Adrenal gland (tissue), 12 donors: ENCODE data around the gene FADS3. TPM values are rescaled to one million over a fixed set of nuclear protein-coding genes. Genes with fewer than 3 reads are reported as not detected.

Experiments
- DNase-seq, 7 donors: peaks; one replicate each; pipeline ENCODE4 v3.0.0-alpha.2; 2019 to 2020
- H3K27ac ChIP-seq, 5 donors: fragments of 200-600 bp; sonication (generic) in 4 of 5; 1 replicate in 3 of 5; 2 replicates in 2 of 5; pipeline versions ENCODE4 v1.5.1 to v1.8.0; 2016 to 2020; ENCODE audit warnings: mild to moderate bottlenecking in 1 of 5
- H3K27me3 ChIP-seq: fragments of 200-600 bp; 2 replicates; pipeline ENCODE4 v1.8.0; 2021
- H3K36me3 ChIP-seq, 2 donors: fragments of 200-600 bp; replicated peaks in 1 of 2; 1 replicate in 1 of 2; 2 replicates in 1 of 2; pipeline versions ENCODE4 v1.5.1 to v1.8.0; 2018 to 2022
- H3K4me1 ChIP-seq, 2 donors: fragments of 200-600 bp; replicated peaks in 1 of 2; 1 replicate in 1 of 2; 2 replicates in 1 of 2; pipeline versions ENCODE4 v1.5.1 to v1.8.0; 2018 to 2021
- H3K4me3 ChIP-seq, 4 donors: fragments of 200-600 bp; sonication (generic) in 3 of 4; one replicate each; pipeline ENCODE4 v1.5.1; 2016 to 2018
- H3K9me3 ChIP-seq, 3 donors: fragments of 200-600 bp; sonication (generic) in 1 of 3; replicated peaks in 1 of 3; 1 replicate in 2 of 3; 2 replicates in 1 of 3; pipeline versions ENCODE4 v1.5.1 to v1.8.0; 2016 to 2021
- CTCF ChIP-seq, 6 experiments: fragments of 450-650 bp in 4 of 6; fragments of 200-600 bp in 2 of 6; sonication (generic) in 1 of 6; IDR thresholded peaks; 1 replicate in 5 of 6; 2 replicates in 1 of 6; pipeline versions ENCODE4 v1.5.1 to v1.8.0; 2016 to 2021; ENCODE audit warnings: antibody characterized with exemption in 6 of 6, mild to moderate bottlenecking in 2 of 6, moderate library complexity in 1 of 6
- POLR2A ChIP-seq, 2 donors: fragments of 450-650 bp; IDR thresholded peaks; one replicate each; pipeline ENCODE4 v1.6.1; 2017; ENCODE audit warnings: antibody characterized with exemption in 2 of 2, mild to moderate bottlenecking in 2 of 2, moderate library complexity in 1 of 2
- WGBS, 4 donors: extraction: QIAGEN DNeasy Blood & Tissue Kit in 2 of 4; methylation state at CpG; one replicate each; pipeline versions ENCODE4 v1.1.5 to v1.1.7; 2013 to 2017; 5-methylcytosine and 5-hydroxymethylcytosine counted together
- intact Hi-C, 2 donors: fragments of 100-400 bp; cut with DNase I; formaldehyde crosslinking; loops; one replicate each; pipeline versions ENCODE4 v1.14.1 to v1.15.0; 2022 to 2023
- polyA plus RNA-seq, 3 donors: library from polyadenylated mRNA; stranded (reverse); fragments of 200-250 nt in 2 of 3; fragments of 350-450 nt in 1 of 3; fragmentation: Illumina TruSeq in 1 of 3; extraction: RNeasy Lipid Tissue Mini Kit (QIAGEN cat#74804) in 1 of 3; gene quantifications; one replicate each; pipeline ENCODE4 v1.2.3, GENCODE V29; 2013 to 2014
- total RNA-seq, 9 donors: library from RNA; depleted of rRNA in 4 of 9; stranded (reverse); fragments of >200 nt in 4 of 9; fragments of 120-200 nt in 1 of 9; fragmentation: NEBNext Ultra II Directional in 1 of 9; extraction: Animal tissue kit (Norgen Biotek cat#: 25700) in 1 of 9; gene quantifications; one replicate each; pipeline versions ENCODE4 v1.1.0 to v1.2.4, GENCODE V29; 2013 to 2023
- donor health status: healthy with polysubstance abuse.
- donor health status: Bipolar disorder and iron deficiency.
- donor health status: DM: yes; HTN: yes; CAD: no.
- donor health status: DM: no; HTN: no; CAD: no.
- donor health status: DM: no; HTN: no; CAD: no.
- donor health status: DM: yes; HTN: yes; CAD: no.

FADS3 gene
- total and polyA plus RNA-seq, 12 donors: 22.2 to 175 (median 105) TPM

- DNase-seq: no peak
- Histone ChIP-seq H3K27ac (peak overlapping the region in 3 of 5 donors; percentile 26 to 60 (median 52)), H3K9me3 (no peaks in the 10 kb centered on the region), H3K4me3 (no peak overlapping the region), H3K36me3 (peaks cover 0 to 7% of the 10 kb centered on the region in 2 donors), H3K4me1 (peaks cover 6 to 10% of the 10 kb centered on the region in 2 donors), H3K27me3 (no peaks in the 10 kb centered on the region)
- WGBS, 4 donors: 33 to 54% (median 50%) methylated on average over 9 to 10 of the region's 10 CpGs
- intact Hi-C loops: no loop called here
- TF ChIP-seq CTCF (IDR thresholded peaks at IDR 0.05) (no peak), POLR2A (IDR thresholded peaks at IDR 0.05) (no peak)
Observed at GRCh38 chr11:61870541-61871031, 20.8 kb downstream of the FADS3 start.

- Histone ChIP-seq H3K4me1 (peaks cover 6 to 12% of the 10 kb centered on the region in 2 donors), H3K9me3 (no peaks in the 10 kb centered on the region), H3K4me3 (no peak overlapping the region), H3K27me3 (no peaks in the 10 kb centered on the region), H3K36me3 (peaks cover 0 to 14% of the 10 kb centered on the region in 2 donors), H3K27ac (peak overlapping the region in 3 of 5 donors; percentile 26 to 60 (median 52))
- TF ChIP-seq POLR2A (IDR thresholded peaks at IDR 0.05) (no peak), CTCF (IDR thresholded peaks at IDR 0.05) (no peak)
- DNase-seq: peak in 1 of 7 donors; percentile 50
- intact Hi-C loops: no loop called here
- 56 to 67% (median 58%) methylated on average over 8 to 21 of the region's 21 CpGs for WGBS, 4 donors
Observed at GRCh38 chr11:61869708-61870451, 21.5 kb downstream of the FADS3 start.

- H3K36me3 ChIP-seq: peaks cover 0 to 19% of the 10 kb centered on the region in 2 donors
- no peaks in the 10 kb centered on the region for H3K27me3 ChIP-seq
- peak overlapping the region in 3 of 5 donors; percentile 26 to 60 (median 52) for H3K27ac ChIP-seq
- intact Hi-C loops: no loop called here
- no peak for DNase-seq
- H3K4me3 ChIP-seq: no peak overlapping the region
- H3K4me1 ChIP-seq: peaks cover 6 to 12% of the 10 kb centered on the region in 2 donors
- TF ChIP-seq CTCF (IDR thresholded peaks at IDR 0.05) (no peak), POLR2A (IDR thresholded peaks at IDR 0.05) (no peak)
- no peaks in the 10 kb centered on the region for H3K9me3 ChIP-seq
- 44 to 75% (median 53%) methylated on average over 3 to 4 of the region's 4 CpGs for WGBS, 4 donors
Observed at GRCh38 chr11:61869429-61869707, 22.0 kb downstream of the FADS3 start.

- H3K4me1 ChIP-seq: peaks cover 6 to 12% of the 10 kb centered on the region in 2 donors
- 65 to 76% (median 70%) methylated on average over 2 to 14 of the region's 14 CpGs for WGBS, 4 donors
- H3K27me3 ChIP-seq: no peaks in the 10 kb centered on the region
- H3K36me3 ChIP-seq: peaks cover 0 to 25% of the 10 kb centered on the region in 2 donors
- no peaks in the 10 kb centered on the region for H3K9me3 ChIP-seq
- no peak for DNase-seq
- peak overlapping the region in 3 of 5 donors; percentile 26 to 60 (median 52) for H3K27ac ChIP-seq
- intact Hi-C loops: no loop called here
- H3K4me3 ChIP-seq: no peak overlapping the region
- TF ChIP-seq CTCF (IDR thresholded peaks at IDR 0.05) (no peak), POLR2A (IDR thresholded peaks at IDR 0.05) (no peak)
Observed at GRCh38 chr11:61868571-61869428, 22.5 kb downstream of the FADS3 start.
